HepG2 (cell line): ENCODE data around the gene DDX23. TPM values are rescaled to one million over a fixed set of nuclear protein-coding genes. Genes with fewer than 3 reads are reported as not detected.

ENCODE experiments used
- ATF2 ChIP-seq: sonication (generic); formaldehyde crosslinking; IDR thresholded peaks from 2 replicates; pipeline ENCODE4 v1.4.0; 2020; ENCODE audit warnings: missing genetic modification reagents
- CEBPG ChIP-seq: IDR thresholded peaks from 2 replicates; pipeline ENCODE4 v1.6.1; 2016
- GTF3A ChIP-seq: sonication (generic); formaldehyde crosslinking; conservative IDR thresholded peaks from 2 replicates; pipeline ENCODE4 v1.4.0; 2020; ENCODE audit warnings: mild to moderate bottlenecking, missing genetic modification reagents
- HNRNPK ChIP-seq: fragments of 200-400 bp; formaldehyde crosslinking; IDR thresholded peaks from 2 replicates; pipeline ENCODE4 v1.6.1; 2018; ENCODE audit warnings: low read length, low read depth, moderate library complexity, mild to moderate bottlenecking; ENCODE audit not compliant: poor library complexity, severe bottlenecking
- NCOA2 ChIP-seq: sonication (generic); formaldehyde crosslinking; IDR thresholded peaks from 2 replicates; pipeline ENCODE4 v1.8.0; 2022; ENCODE audit warnings: inconsistent platforms
- NCOR1 ChIP-seq: fragments of 200-600 bp; sonication (generic); IDR thresholded peaks from 2 replicates; pipeline ENCODE4 v1.7.0; 2017; ENCODE audit warnings: antibody characterized with exemption, low read length, borderline replicate concordance
- PATZ1 ChIP-seq: sonication (generic); formaldehyde crosslinking; IDR thresholded peaks from 2 replicates; pipeline ENCODE4 v1.4.0; 2020; ENCODE audit warnings: missing genetic modification reagents
- RFX1 ChIP-seq: fragments of 450-650 bp; IDR thresholded peaks from 2 replicates; pipeline ENCODE4 v1.6.1; 2017
- SMARCE1 ChIP-seq: fragments of 450-650 bp; IDR thresholded peaks from 2 replicates; pipeline ENCODE4 v1.6.1; 2017; ENCODE audit warnings: borderline replicate concordance
- SP1 ChIP-seq, 2 experiments: fragments of 450-650 bp in 1 of 2; sonication (generic) in 1 of 2; formaldehyde crosslinking in 1 of 2; IDR thresholded peaks; 2 replicates each; pipeline versions ENCODE4 v1.4.0 to v1.6.1; 2016 to 2020; ENCODE audit warnings: missing genetic modification reagents in 1 of 2
- TEF ChIP-seq: sonication (generic); formaldehyde crosslinking; IDR thresholded peaks from 2 replicates; pipeline ENCODE4 v1.5.0; 2020; ENCODE audit warnings: missing genetic modification reagents
- ZBTB33 ChIP-seq: sonication (generic); formaldehyde crosslinking; IDR thresholded peaks from 2 replicates; pipeline ENCODE4 v1.4.0; 2020; ENCODE audit warnings: missing genetic modification reagents
- ZFP36 ChIP-seq: fragments of 150-350 bp; IDR thresholded peaks from 2 replicates; pipeline ENCODE4 v1.6.1; 2018; ENCODE audit warnings: borderline replicate concordance, low read length, low read depth; ENCODE audit not compliant: partially characterized antibody
- ZNF18 ChIP-seq: sonication (generic); formaldehyde crosslinking; IDR thresholded peaks from 2 replicates; pipeline ENCODE4 v1.8.0; 2022; ENCODE audit warnings: mild to moderate bottlenecking, missing genetic modification reagents; ENCODE audit not compliant: insufficient replicate concordance
- ZNF207 ChIP-seq: fragments of 450-650 bp; IDR thresholded peaks from 2 replicates; pipeline ENCODE4 v1.6.1; 2016; ENCODE audit warnings: antibody characterized with exemption, borderline replicate concordance
- ZNF382 ChIP-seq: sonication (generic); formaldehyde crosslinking; IDR thresholded peaks from 2 replicates; pipeline ENCODE4 v1.5.0; 2020; ENCODE audit warnings: missing genetic modification reagents, mild to moderate bottlenecking, borderline replicate concordance
- ZNF556 ChIP-seq: sonication (generic); formaldehyde crosslinking; IDR thresholded peaks from 2 replicates; pipeline ENCODE4 v1.4.0; 2020; ENCODE audit warnings: mild to moderate bottlenecking, missing genetic modification reagents, borderline replicate concordance
- ZNF589 ChIP-seq: sonication (generic); formaldehyde crosslinking; conservative IDR thresholded peaks from 2 replicates; pipeline ENCODE4 v1.8.0; 2022; ENCODE audit warnings: mild to moderate bottlenecking, moderate library complexity, missing genetic modification reagents
- ZNF782 ChIP-seq: sonication (generic); formaldehyde crosslinking; IDR thresholded peaks from 2 replicates; pipeline ENCODE4 v1.4.0; 2020; ENCODE audit warnings: missing genetic modification reagents, mild to moderate bottlenecking, borderline replicate concordance
- ZNF816 ChIP-seq: sonication (generic); formaldehyde crosslinking; IDR thresholded peaks from 2 replicates; pipeline ENCODE4 v1.8.0; 2022; ENCODE audit warnings: missing genetic modification reagents, mild to moderate bottlenecking, borderline replicate concordance
- ZSCAN22 ChIP-seq: sonication (generic); formaldehyde crosslinking; IDR thresholded peaks from 2 replicates; pipeline ENCODE4 v1.4.0; 2020; ENCODE audit warnings: mild to moderate bottlenecking, missing genetic modification reagents
- polyA plus RNA-seq, 8 experiments: library from polyadenylated mRNA; depleted of rRNA in 3 of 8; stranded (reverse) in 7 of 8; unstranded in 1 of 8; fragments of >200 nt; fragmentation: Illumina TruSeq in 4 of 8; extraction: Trizol in 4 of 8; gene quantifications; 2 replicates each; pipeline versions ENCODE4 v1.2.1 to v1.2.3, GENCODE V29; 2011 to 2016; ENCODE audit warnings: low read depth in 4 of 8, missing spikeins in 1 of 8, mixed read lengths in 1 of 8; ENCODE audit not compliant: insufficient read depth in 1 of 8
- total RNA-seq, 5 experiments: library from RNA; depleted of rRNA; stranded (reverse); fragments of >200 nt; fragmentation: Illumina TruSeq; extraction: Trizol; gene quantifications; 2 replicates each; pipeline ENCODE4 v1.2.3, GENCODE V29; 2016; ENCODE audit warnings: low read depth in 1 of 5

DDX23 gene
- total and polyA plus RNA-seq, 2 of the 13 experiments (the other 11 are each of a cell fraction or from before 2014, with no cell fraction given), result 35.7 to 90.0 TPM

- TF ChIP-seq NCOA2, result 0 out of 2 replicates have a peak, but pooled peaks have one; percentile 26
- no peak for TF ChIP-seq ZSCAN22
- no peak for TF ChIP-seq ZNF589 (CRISPR knock-in tag)
- TF ChIP-seq SP1 (IDR thresholded peaks at IDR 0.05), result no peak
- TF ChIP-seq SP1 (CRISPR knock-in tag; IDR thresholded peaks at IDR 0.05), result peak; percentile 46; the same call in 1 of the 2 replicates
- no peak for TF ChIP-seq ZFP36
- no peak for TF ChIP-seq ZNF18
- no peak for TF ChIP-seq ZNF382
- no peak for TF ChIP-seq TEF (CRISPR knock-in tag)
- TF ChIP-seq ZNF556, result no peak
- TF ChIP-seq ZBTB33 (CRISPR knock-in tag), result peak; percentile 12; the same call in 1 of the 2 replicates
- no peak for TF ChIP-seq RFX1
- TF ChIP-seq SMARCE1, result no peak
- no peak for TF ChIP-seq CEBPG (CRISPR knock-in tag)
- 0 out of 2 replicates have a peak, but pooled peaks have one; percentile 38 for TF ChIP-seq ZNF782 (CRISPR knock-in tag)
- no peak for TF ChIP-seq NCOR1
- TF ChIP-seq HNRNPK, result peak; percentile 52
- no peak; the same call in 1 of the 2 replicates for TF ChIP-seq ZNF816 (CRISPR knock-in tag)
- TF ChIP-seq ATF2 (CRISPR knock-in tag), result no peak
- TF ChIP-seq ZNF207, result no peak
- TF ChIP-seq GTF3A (CRISPR knock-in tag), result no peak
- TF ChIP-seq PATZ1 (CRISPR knock-in tag), result peak; percentile 62
Observed at GRCh38 chr12:48814262-48815125, 37.5 kb downstream of the DDX23 start (continued).
